ENCODE results near the gene CHRNB4.
"Not testable (repeated sequence)": the region's sequence is repeated elsewhere in the genome, so short reads cannot be mapped to it uniquely, and the experiment has no call there.

The CHRNB4 gene

DNA sequence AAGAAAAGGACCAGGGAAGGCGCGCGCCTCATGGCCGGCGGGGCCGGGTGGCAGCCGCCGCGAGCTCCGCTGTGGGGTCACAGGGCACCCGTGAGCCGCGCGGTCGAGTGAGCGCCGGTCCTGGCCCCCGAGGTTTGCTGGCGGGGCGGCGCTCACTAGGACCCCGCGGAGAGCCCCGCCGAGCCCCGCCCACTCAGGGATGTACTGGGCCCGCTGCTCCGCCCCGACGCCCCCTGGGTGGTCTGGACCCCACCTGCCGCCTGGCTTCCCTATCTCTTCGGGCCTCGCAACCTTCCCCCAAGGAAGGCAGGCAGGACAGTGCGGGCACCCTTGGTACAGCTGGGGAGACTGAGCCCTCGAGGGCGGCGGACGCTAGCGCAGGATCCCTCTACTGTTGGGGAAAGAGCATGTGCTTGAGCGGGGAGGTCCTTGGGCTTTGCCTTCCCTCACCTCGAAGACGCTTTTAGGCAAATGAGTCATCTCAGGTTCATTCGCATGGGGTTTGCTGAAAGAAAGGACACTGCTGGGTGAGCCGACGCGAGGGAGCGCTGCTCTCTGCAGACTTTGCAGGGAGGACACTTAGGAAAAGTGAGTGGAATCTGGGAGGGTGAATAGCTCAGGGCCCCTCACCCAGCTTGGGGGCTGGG is at the start of gene CHRNB4:
TSS of gene CHRNB4 (minus strand) at position 109 of the 647 bp plus-strand sequence. CDS start at position 32, 77 bp downstream.
- no peak for DNase-seq

DNA sequence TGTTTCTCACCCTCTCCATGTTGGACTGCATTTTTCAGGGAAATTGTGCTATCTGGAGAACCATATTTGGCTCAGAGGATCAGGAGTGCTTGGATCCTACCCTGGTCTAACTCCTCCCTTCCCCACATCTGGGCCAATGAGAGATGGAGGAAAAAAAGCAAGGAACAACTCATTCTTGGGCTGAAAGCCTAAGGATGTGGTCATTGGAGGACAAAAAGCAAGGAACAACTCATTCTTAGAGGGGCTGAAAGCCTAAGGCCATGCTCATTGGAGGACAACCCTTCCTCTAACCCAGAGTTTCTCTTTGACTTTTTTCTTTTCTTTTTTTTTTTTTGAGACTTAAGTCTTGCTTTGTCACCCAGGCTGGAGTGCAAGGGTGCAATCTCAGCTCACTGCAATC is 48.6 kb upstream of the CHRNB4 start:
- no peak for DNase-seq

- no peak for DNase-seq
Observed at GRCh38 chr15:78685925-78686324, 44.9 kb upstream of the CHRNB4 start.

- no peak for DNase-seq
Observed at GRCh38 chr15:78685159-78685921, 44.3 kb upstream of the CHRNB4 start.

GRCh38 chr15:78684657-78685056 is 43.6 kb upstream of the CHRNB4 start:
- no peak for DNase-seq

DNA sequence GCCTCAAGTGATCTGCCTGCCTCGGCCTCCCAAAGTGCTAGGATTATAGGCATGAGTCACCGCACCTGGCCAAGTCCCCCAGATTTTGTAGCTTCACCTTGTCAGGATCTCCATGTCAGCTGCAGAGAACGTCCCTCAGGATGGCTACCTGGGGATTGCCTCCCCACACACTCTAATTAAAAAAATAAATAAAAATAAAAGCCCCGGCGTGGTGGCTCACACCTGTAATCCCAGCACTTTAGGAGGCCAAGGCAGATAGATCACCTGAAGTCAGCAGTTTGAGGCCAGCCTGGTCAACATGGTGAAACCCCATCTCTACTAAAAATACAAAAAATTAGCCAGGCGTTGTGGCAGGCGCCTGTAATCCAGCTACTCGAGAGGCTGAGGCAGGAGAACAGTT is 42.6 kb upstream of the CHRNB4 start:
- DNase-seq: not testable (repeated sequence)

DNA sequence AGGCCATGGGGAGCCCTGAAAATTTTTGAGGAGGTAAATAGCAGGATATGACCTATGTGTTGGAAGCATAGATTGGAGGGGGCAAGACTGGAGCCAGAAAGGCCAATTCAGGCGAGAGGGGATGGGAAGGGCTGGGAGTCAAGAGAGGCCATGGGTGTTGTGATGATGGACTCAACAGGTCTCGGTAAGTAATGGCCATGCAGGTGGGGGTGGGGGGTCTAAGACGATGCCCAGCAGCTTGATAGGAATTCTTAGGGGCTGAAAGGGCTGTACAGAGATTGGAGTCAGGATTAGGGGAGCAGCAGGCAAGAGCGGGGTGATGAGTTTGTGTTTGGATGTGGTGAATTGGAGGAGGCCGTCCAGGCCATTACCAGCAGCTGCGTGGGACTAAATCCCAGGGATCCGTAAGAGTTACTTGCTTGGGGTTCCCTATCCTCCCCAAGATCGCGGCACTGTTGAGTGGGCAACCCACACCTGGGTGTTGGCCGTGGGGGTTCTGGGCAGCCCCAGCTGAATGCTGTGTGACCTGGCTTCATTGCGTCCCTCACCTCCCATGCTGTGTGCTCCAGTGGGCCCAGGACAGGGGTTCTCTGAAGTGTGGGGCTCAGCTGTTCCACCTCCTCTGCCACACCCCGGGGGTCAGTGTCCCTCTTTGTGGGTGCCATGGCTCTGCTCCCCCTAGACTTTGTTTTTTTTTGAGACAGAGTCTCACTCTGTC is 41.8 kb upstream of the CHRNB4 start:
- DNase-seq: no peak

DNA sequence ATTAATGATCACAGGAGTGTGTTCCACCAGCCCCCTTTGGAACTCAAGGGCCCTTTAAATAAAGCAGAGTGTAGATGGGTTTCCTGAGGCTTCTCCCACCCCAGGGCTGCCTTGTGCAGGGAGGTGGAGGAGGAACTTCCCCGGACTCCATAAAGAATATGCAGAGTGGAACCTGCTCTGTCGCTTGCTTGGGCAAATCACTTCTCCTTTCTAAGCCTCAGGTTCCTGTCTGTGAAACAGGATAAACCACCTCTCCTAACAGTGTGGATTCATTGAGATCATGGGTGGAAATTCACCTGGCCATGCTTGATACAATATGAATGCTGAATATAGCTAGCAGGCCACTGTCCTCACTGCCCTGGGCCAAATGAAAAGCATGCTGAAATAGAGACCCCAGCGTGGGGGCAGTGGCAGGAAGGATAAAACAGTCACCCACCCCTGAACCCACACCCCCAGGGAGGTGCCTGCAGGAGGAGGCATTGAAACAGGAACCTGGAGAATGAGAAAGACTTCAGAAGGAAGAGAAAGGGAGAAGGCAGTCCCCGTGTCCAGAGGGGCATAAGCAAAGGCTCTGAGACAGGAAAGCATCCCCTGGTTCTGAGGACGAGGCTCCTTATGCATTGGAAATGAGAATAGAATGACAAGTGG is 41.1 kb upstream of the CHRNB4 start:
- DNase-seq: no peak

- no peak for DNase-seq
Observed at GRCh38 chr15:78681281-78682003, 40.4 kb upstream of the CHRNB4 start.

DNA sequence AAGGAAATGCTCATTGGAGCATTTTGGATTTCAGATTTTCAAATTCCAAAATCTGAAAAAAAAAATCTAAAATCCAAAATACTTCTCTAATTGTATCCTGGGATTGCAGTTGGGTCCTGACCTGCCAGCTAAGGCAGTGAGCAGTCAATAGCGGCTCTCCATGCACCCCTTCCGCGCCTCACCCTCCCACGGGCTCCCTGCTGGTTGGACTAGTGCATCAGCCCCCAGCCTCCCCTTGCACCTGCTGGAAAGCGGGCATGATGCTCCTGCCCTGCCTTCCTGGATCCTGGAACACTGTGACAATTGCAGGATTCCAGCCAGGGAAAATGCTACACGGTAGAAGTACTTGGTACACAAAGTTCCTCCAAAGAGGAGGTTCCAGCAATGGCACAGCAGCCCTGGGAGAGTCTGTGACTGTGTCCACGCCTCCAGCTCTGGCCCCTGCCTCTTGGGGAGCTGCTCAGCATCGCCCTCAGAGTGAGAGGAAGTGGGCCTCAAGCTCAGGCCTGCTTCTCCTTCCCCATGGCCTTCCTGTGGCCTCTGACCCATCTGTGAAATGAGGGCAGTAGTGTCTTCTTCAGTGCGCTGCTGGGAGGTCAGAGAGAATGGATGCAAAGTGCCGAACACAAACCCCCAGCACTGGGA is 39.5 kb upstream of the CHRNB4 start:
- no peak for DNase-seq

DNA sequence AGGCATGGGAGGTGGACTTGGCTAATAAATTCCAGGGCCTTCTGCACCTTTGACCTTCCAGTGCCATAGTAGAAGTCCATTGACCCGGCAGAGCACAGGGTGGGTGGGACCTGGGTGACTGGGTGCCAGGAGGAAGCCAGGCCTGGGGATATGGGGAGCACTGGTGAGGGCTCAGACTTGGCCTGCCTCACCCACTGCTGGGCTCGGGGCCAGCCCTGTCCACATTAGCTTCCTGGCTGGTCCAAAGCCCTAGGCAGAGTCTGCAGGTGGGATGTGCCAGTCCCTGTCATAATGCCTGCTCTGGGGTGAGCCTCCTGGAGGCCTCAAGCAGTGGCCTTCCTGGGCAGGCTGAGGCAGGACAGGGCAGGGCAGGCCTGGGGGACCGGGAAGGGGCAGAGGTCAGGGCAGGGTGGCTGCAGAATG is 38.1 kb upstream of the CHRNB4 start:
- DNase-seq: no peak

- DNase-seq: no peak
Observed at GRCh38 chr15:78676424-78677110, 35.6 kb upstream of the CHRNB4 start.

- no peak for DNase-seq
Observed at GRCh38 chr15:78675617-78676360, 34.8 kb upstream of the CHRNB4 start.

DNA sequence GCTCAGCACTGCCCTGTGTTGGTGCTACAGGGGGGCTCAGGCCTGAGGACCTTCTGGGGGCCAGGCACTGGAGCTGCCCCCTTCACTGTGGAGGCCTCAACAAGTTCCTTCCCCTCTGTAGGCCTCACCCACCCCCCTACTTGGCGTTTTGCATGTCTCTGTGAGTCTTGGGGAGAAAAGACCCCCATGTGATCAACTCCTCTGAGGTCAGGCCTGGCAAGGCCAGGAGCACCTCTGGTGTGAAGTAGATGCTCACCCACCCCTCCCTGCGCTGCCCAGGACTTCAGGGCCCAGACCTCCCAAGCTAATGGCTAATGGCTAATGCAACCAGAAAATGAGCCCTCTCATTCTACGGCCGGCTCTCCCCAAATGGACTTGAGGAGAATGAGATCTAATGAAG is 34.2 kb upstream of the CHRNB4 start:
- DNase-seq: no peak

GRCh38 chr15:78673917-78674444 is 33.0 kb upstream of the CHRNB4 start:
- no peak for DNase-seq

GRCh38 chr15:78673476-78673875 is 32.5 kb upstream of the CHRNB4 start:
- no peak for DNase-seq

GRCh38 chr15:78672285-78673014 is 31.4 kb upstream of the CHRNB4 start:
- DNase-seq: no peak

DNA sequence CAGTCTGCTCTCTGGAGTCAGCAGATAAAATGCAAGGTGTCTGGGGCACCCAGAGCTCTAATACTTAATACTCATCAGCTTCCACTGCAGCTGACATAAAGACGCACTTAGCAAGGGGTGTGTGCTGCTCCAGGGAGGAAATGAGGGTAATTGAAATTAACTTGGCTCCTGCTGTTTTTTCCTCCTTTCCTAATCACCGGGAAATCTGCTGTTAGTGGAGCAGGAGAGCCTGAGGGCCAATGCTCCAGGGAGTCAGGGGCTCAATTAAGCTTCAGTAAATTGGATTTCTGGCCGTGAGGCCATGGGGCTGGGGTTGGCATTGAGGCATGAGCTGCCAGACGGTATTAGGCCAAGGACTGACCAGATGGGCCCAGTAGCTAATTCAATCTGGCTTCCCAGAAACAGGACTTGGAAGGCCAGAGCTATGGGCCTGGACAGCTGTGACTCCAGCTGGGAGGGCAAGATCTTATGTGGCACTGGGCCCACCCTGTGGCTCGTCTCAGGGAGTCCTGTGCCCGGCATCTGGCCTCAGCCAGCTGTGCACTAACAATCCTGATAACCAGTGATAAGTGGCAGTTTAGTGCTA is 30.7 kb upstream of the CHRNB4 start:
- no peak for DNase-seq

GRCh38 chr15:78668987-78669386 is 28.0 kb upstream of the CHRNB4 start:
- no peak for DNase-seq
